NCI-H2227 (cell line): Measurements from ENCODE around the gene CCDC186.

Experiments
- DNase-seq: peaks from one replicate; lab custom pipeline; 2025; ENCODE audit not compliant: unreplicated experiment; lab: John Stamatoyannopoulos, UW

The CCDC186 gene

GRCh38 chr10:114071178-114071577, 102.8 kb downstream of the CCDC186 start:
- DNase-seq = no peak
